HG03159 (cell line): ENCODE results near the gene LHX6.

Source experiments
- ATAC-seq: cut with Tn5 transposase; IDR thresholded peaks from one replicate; pipeline ENCODE4 v1.9.1; 2021; ENCODE audit warnings: mild to moderate bottlenecking, moderate library complexity; ENCODE audit not compliant: unreplicated experiment

Gene LHX6

GRCh38 chr9:122192914-122193525 is 35.7 kb downstream of the LHX6 start:
- no peak for ATAC-seq

GRCh38 chr9:122192261-122192875 is 36.4 kb downstream of the LHX6 start:
- ATAC-seq: no peak

GRCh38 chr9:122191584-122191983 is 37.2 kb downstream of the LHX6 start:
- no peak for ATAC-seq

GRCh38 chr9:122190597-122191381 is 38.0 kb downstream of the LHX6 start:
- ATAC-seq: no peak

- ATAC-seq: no peak
Observed at GRCh38 chr9:122188369-122188768, 40.4 kb downstream of the LHX6 start.

- no peak for ATAC-seq
Observed at GRCh38 chr9:122186777-122187470, 41.8 kb downstream of the LHX6 start.

- ATAC-seq: no peak
Observed at GRCh38 chr9:122186301-122186700, 42.5 kb downstream of the LHX6 start.

- ATAC-seq: no peak
Observed at GRCh38 chr9:122184551-122184950, 44.2 kb downstream of the LHX6 start.

GRCh38 chr9:122183501-122183900 is 45.3 kb downstream of the LHX6 start:
- ATAC-seq: no peak

- no peak for ATAC-seq
Observed at GRCh38 chr9:122180633-122181032, 48.1 kb downstream of the LHX6 start.

GRCh38 chr9:122179690-122180074 is 49.1 kb downstream of the LHX6 start:
- no peak for ATAC-seq

- ATAC-seq: no peak
Observed at GRCh38 chr9:122179054-122179689, 49.6 kb downstream of the LHX6 start.

- no peak for ATAC-seq
Observed at GRCh38 chr9:122176916-122177315, 51.8 kb downstream of the LHX6 start.

- no peak for ATAC-seq
Observed at GRCh38 chr9:122173670-122174069, 55.1 kb downstream of the LHX6 start.

GRCh38 chr9:122172131-122172530 is 56.6 kb downstream of the LHX6 start:
- no peak for ATAC-seq

GRCh38 chr9:122168356-122168755 is 60.4 kb downstream of the LHX6 start:
- no peak for ATAC-seq

GRCh38 chr9:122164286-122164685 is 64.5 kb downstream of the LHX6 start:
- ATAC-seq: no peak

- no peak for ATAC-seq
Observed at GRCh38 chr9:122162415-122162814, 66.3 kb downstream of the LHX6 start.

- no peak for ATAC-seq
Observed at GRCh38 chr9:122159925-122160246, 68.9 kb downstream of the LHX6 start.

GRCh38 chr9:122159026-122159924 is 69.5 kb downstream of the LHX6 start, which contains the start of the genes MORN5 and NDUFA8:
TSS of gene MORN5 (plus strand) at chr9:122159908. CDS start at chr9:122159973, 65 bp downstream.
TSS of gene NDUFA8 (minus strand) at chr9:122159779. CDS start at chr9:122159677, 102 bp downstream.
- ATAC-seq: peak; percentile 87
